Suprapubic skin (tissue), 3 donors: Measurements from ENCODE around the gene CYP2D6.

Experiments
- CTCF ChIP-seq, 2 donors: fragments of 200-600 bp in 1 of 2; fragments of 450-650 bp in 1 of 2; sonication (generic) in 1 of 2; IDR thresholded peaks; one replicate each; pipeline ENCODE4 v1.5.1; 2016 to 2019; ENCODE audit warnings: antibody characterized with exemption in 2 of 2, mild to moderate bottlenecking in 1 of 2, moderate library complexity in 1 of 2
- EP300 ChIP-seq: sonication (generic); formaldehyde crosslinking; IDR thresholded peaks from one replicate; pipeline ENCODE4 v1.6.1; 2017; ENCODE audit warnings: antibody characterized with exemption
- POLR2A ChIP-seq, 2 donors: fragments of 450-650 bp; IDR thresholded peaks; one replicate each; pipeline ENCODE4 v1.6.1; 2017; ENCODE audit warnings: antibody characterized with exemption in 2 of 2, mild to moderate bottlenecking in 2 of 2, moderate library complexity in 2 of 2

GRCh38 chr22:42131562-42131961, 952 bp upstream of the CYP2D6 start:
- TF ChIP-seq EP300 (no peak), POLR2A (IDR thresholded peaks at IDR 0.05) (no peak), CTCF (IDR thresholded peaks at IDR 0.05) (no peak)
